Ascending aorta (tissue), 2 donors: ENCODE results near the gene POLR2M. TPM values are rescaled to one million over a fixed set of nuclear protein-coding genes. Genes with fewer than 3 reads are reported as not detected.

Experiments used
- DNase-seq, 2 donors: peaks; one replicate each; pipeline ENCODE4 v3.0.0-alpha.2; 2019; ENCODE audit warnings: low spot score in 2 of 2
- H3K27ac ChIP-seq, 2 donors: fragments of 200-600 bp; sonication (generic); one replicate each; pipeline ENCODE4 v1.5.1; 2016 to 2017; ENCODE audit warnings: mild to moderate bottlenecking in 1 of 2
- H3K27me3 ChIP-seq: fragments of 200-600 bp; sonication (generic); one replicate; pipeline ENCODE4 v1.5.1; 2017
- H3K36me3 ChIP-seq, 2 donors: fragments of 200-600 bp; sonication (generic); one replicate each; pipeline ENCODE4 v1.5.1; 2016
- H3K4me1 ChIP-seq, 2 donors: fragments of 200-600 bp; sonication (generic); one replicate each; pipeline ENCODE4 v1.5.1; 2016 to 2017; ENCODE audit warnings: mild to moderate bottlenecking in 1 of 2
- H3K4me3 ChIP-seq, 2 donors: fragments of 200-600 bp; sonication (generic); one replicate each; pipeline ENCODE4 v1.5.1; 2016 to 2017; ENCODE audit warnings: mild to moderate bottlenecking in 1 of 2
- H3K9me3 ChIP-seq, 2 donors: fragments of 200-600 bp; sonication (generic); one replicate each; pipeline ENCODE4 v1.5.1; 2016
- CTCF ChIP-seq, 3 experiments: fragments of 200-600 bp in 2 of 3; fragments of 450-650 bp in 1 of 3; sonication (generic) in 2 of 3; IDR thresholded peaks; one replicate each; pipeline ENCODE4 v1.5.1; 2016 to 2019; ENCODE audit warnings: antibody characterized with exemption in 3 of 3, mild to moderate bottlenecking in 1 of 3, moderate library complexity in 1 of 3
- intact Hi-C: fragments of 100-400 bp; cut with DNase I; formaldehyde crosslinking; loops from one replicate; pipeline ENCODE4 v1.15.1; 2023
- total RNA-seq: library from RNA; depleted of rRNA; stranded (reverse); fragments of >200 nt; gene quantifications from one replicate; pipeline ENCODE4 v1.1.0, GENCODE V29; 2016

POLR2M gene
- total RNA-seq, 1 donor from 2014 or later, result 24.9 TPM

DNA sequence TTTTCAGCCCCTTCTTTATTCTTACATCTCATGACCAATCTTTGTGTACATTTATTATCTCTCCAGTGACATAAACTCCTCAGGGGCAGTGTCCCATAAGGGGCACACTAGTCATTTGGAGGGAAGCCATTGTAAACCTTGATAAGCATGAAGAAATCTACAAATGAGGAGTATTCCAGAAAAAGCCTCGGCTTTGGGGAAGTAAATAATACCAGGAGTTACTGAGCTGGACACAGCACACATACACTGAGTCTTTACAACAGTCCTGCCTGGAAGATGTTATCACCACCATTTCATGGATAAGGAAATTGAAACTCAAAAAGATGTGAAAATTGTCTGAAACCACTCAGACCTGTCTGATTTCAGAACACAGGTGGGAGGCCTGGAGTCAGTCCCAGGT is 15.4 kb upstream of the POLR2M start:
- H3K4me1 ChIP-seq, result peaks cover 8 to 35% of the 10 kb centered on the region in 2 donors
- H3K9me3 ChIP-seq, result no peaks in the 10 kb centered on the region
- intact Hi-C loops, result loop anchor here (10.0 kb wide), 2 partner anchors 776 to 1624 kb away; partner anchors contain the start of gene TCF12
- no peaks in the 10 kb centered on the region for H3K36me3 ChIP-seq
- H3K4me3 ChIP-seq, result no peak overlapping the region
- peak overlapping the region; percentile 76 to 85 for H3K27ac ChIP-seq
- no peaks in the 10 kb centered on the region for H3K27me3 ChIP-seq
- no peak for TF ChIP-seq CTCF (IDR thresholded peaks at IDR 0.05)
- no peak for DNase-seq

DNA sequence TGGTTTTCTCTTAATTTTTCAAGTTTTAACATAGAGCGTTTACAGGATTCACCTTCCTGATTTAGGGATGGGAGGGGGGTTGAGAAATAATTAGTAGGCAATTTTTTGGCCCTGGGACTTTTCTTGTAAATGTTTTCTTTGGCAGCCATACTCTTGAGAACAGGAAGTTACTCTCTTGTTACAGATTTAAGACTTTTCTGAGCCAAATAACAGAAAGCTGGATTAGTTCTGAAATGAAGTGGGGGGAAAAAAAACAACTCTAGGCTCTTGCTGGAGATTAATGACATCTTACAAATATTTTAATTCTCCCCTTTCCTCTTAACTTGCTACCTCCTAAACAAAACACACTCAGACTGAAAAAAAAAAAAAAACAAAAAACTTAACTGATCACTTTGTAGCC is 13.8 kb upstream of the POLR2M start:
- Histone ChIP-seq H3K36me3 (no peaks in the 10 kb centered on the region), H3K4me3 (no peak overlapping the region), H3K27me3 (no peaks in the 10 kb centered on the region), H3K4me1 (peaks cover 8 to 41% of the 10 kb centered on the region in 2 donors), H3K27ac (peak overlapping the region; percentile 77 to 85), H3K9me3 (no peaks in the 10 kb centered on the region)
- DNase-seq, result no peak
- TF ChIP-seq CTCF (IDR thresholded peaks at IDR 0.05), result no peak
- intact Hi-C loops, result loop anchor here (10.0 kb wide), 2 partner anchors 778 to 1622 kb away; partner anchors contain the start of gene TCF12

DNA sequence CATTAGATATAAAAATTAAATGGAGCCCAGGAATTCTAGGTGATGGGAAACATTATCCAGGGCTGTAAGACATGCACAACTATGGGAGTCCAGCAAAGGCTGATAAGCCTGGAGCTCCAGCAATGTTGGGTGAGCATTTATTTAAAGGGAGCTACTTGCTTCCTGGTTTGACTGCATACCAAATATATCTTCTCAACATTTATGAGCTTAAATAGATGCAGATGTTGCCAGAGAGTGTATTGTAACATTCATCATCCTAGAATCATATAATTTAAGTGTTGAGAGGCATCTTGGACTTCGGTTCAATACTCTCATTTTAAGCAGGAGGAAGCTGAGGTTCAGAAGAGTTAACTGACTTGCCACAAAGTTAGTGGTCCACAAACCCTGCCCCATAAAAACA is 12.2 kb upstream of the POLR2M start:
- intact Hi-C loops, result loop anchor here (10.0 kb wide), 2 partner anchors 779 to 1621 kb away; partner anchors contain the start of gene TCF12
- no peaks in the 10 kb centered on the region for H3K36me3 ChIP-seq
- peak overlapping the region; percentile 77 to 85 for H3K27ac ChIP-seq
- no peak for TF ChIP-seq CTCF (IDR thresholded peaks at IDR 0.05)
- H3K9me3 ChIP-seq, result no peaks in the 10 kb centered on the region
- no peak overlapping the region for H3K4me3 ChIP-seq
- no peaks in the 10 kb centered on the region for H3K27me3 ChIP-seq
- DNase-seq, result no peak
- peaks cover 8 to 47% of the 10 kb centered on the region in 2 donors for H3K4me1 ChIP-seq

GRCh38 chr15:57696146-57696545 is 10.4 kb upstream of the POLR2M start:
- intact Hi-C loops, result loop anchor here (10.0 kb wide), 2 partner anchors 781 to 1619 kb away; partner anchors contain the start of gene TCF12
- peaks cover 5 to 37% of the 10 kb centered on the region in 2 donors for H3K4me1 ChIP-seq
- TF ChIP-seq CTCF (IDR thresholded peaks at IDR 0.05), result no peak
- no peaks in the 10 kb centered on the region for H3K9me3 ChIP-seq
- H3K27me3 ChIP-seq, result no peaks in the 10 kb centered on the region
- peak overlapping the region; percentile 77 to 85 for H3K27ac ChIP-seq
- no peak overlapping the region for H3K4me3 ChIP-seq
- no peak for DNase-seq
- no peaks in the 10 kb centered on the region for H3K36me3 ChIP-seq

- H3K9me3 ChIP-seq, result no peaks in the 10 kb centered on the region
- peak in 1 of 2 donors; percentile 88 for DNase-seq
- no peaks in the 10 kb centered on the region for H3K36me3 ChIP-seq
- no peak overlapping the region for H3K4me3 ChIP-seq
- H3K27me3 ChIP-seq, result no peaks in the 10 kb centered on the region
- no peak for TF ChIP-seq CTCF (IDR thresholded peaks at IDR 0.05)
- H3K27ac ChIP-seq, result peak overlapping the region; percentile 77 to 85
- intact Hi-C loops, result loop anchor here (1.0 to 10.0 kb wide), 3 partner anchors 9 to 1617 kb away; partner anchors contain the start of genes POLR2M and TCF12
- H3K4me1 ChIP-seq, result peaks cover 0 to 34% of the 10 kb centered on the region in 2 donors
These were observed 8.9 kb upstream of the POLR2M start for GRCh38 chr15:57697588-57697987.
